Osteocyte (in vitro differentiated cells): ENCODE results near the gene FBXO42. TPM values are rescaled to one million over a fixed set of nuclear protein-coding genes. Genes with fewer than 3 reads are reported as not detected.

Experiments used
- DNase-seq: peaks from one replicate; pipeline ENCODE4 v3.0.0; 2021; ENCODE audit warnings: mixed read lengths; ENCODE audit not compliant: unreplicated experiment; ENCODE audit errors: extremely low spot score
- H3K27ac Mint-ChIP-seq: one replicate; pipeline ENCODE4 v1.8.0; 2021; ENCODE audit warnings: mild to moderate bottlenecking, mixed read lengths; ENCODE audit not compliant: unreplicated experiment
- H3K27me3 Mint-ChIP-seq: one replicate; pipeline ENCODE4 v1.8.0; 2021; ENCODE audit warnings: mixed read lengths; ENCODE audit not compliant: unreplicated experiment
- H3K36me3 Mint-ChIP-seq: one replicate; pipeline ENCODE4 v1.8.0; 2021; ENCODE audit warnings: mixed read lengths; ENCODE audit not compliant: unreplicated experiment
- H3K4me1 Mint-ChIP-seq: one replicate; pipeline ENCODE4 v1.8.0; 2021; ENCODE audit warnings: mixed read lengths; ENCODE audit not compliant: unreplicated experiment
- H3K4me3 Mint-ChIP-seq: one replicate; pipeline ENCODE4 v1.8.0; 2021; ENCODE audit warnings: mild to moderate bottlenecking, moderate library complexity, mixed read lengths; ENCODE audit not compliant: unreplicated experiment
- H3K9me3 Mint-ChIP-seq: one replicate; pipeline ENCODE4 v1.8.0; 2021; ENCODE audit warnings: mixed read lengths; ENCODE audit not compliant: unreplicated experiment
- CTCF ChIP-seq: fragments of 200-600 bp; sonication (generic); IDR thresholded peaks from 2 replicates; pipeline ENCODE4 v1.5.0; 2021; ENCODE audit warnings: antibody characterized with exemption, mild to moderate bottlenecking, moderate library complexity
- total RNA-seq: library from RNA; stranded (reverse); gene quantifications from 2 replicates; pipeline ENCODE4 v1.2.1, GENCODE V29; 2021

FBXO42 gene
- total RNA-seq, 1 donor from 2014 or later, result 22.2 TPM

GRCh38 chr1:16232316-16232710 is 120.0 kb downstream of the FBXO42 start:
- H3K4me3 Mint-ChIP-seq, result no peak overlapping the region
- H3K4me1 Mint-ChIP-seq, result peaks cover 20% of the 10 kb centered on the region
- H3K9me3 Mint-ChIP-seq, result no peaks in the 10 kb centered on the region
- no peak overlapping the region for H3K27ac Mint-ChIP-seq
- no peak for DNase-seq
- no peak for TF ChIP-seq CTCF
- H3K27me3 Mint-ChIP-seq, result peaks cover 16% of the 10 kb centered on the region
- peaks cover 2% of the 10 kb centered on the region for H3K36me3 Mint-ChIP-seq

- H3K4me3 Mint-ChIP-seq, result no peak overlapping the region
- H3K36me3 Mint-ChIP-seq, result peaks cover 2% of the 10 kb centered on the region
- H3K9me3 Mint-ChIP-seq, result no peaks in the 10 kb centered on the region
- DNase-seq, result no peak
- H3K27me3 Mint-ChIP-seq, result peaks cover 20% of the 10 kb centered on the region
- H3K27ac Mint-ChIP-seq, result no peak overlapping the region
- TF ChIP-seq CTCF, result no peak
- peaks cover 18% of the 10 kb centered on the region for H3K4me1 Mint-ChIP-seq
Observed at GRCh38 chr1:16231331-16232315, 120.7 kb downstream of the FBXO42 start.

GRCh38 chr1:16230744-16231143 is 121.5 kb downstream of the FBXO42 start:
- H3K4me1 Mint-ChIP-seq, result peaks cover 15% of the 10 kb centered on the region
- H3K27me3 Mint-ChIP-seq, result peaks cover 20% of the 10 kb centered on the region
- DNase-seq, result no peak
- H3K27ac Mint-ChIP-seq, result no peak overlapping the region
- peaks cover 2% of the 10 kb centered on the region for H3K36me3 Mint-ChIP-seq
- no peak overlapping the region for H3K4me3 Mint-ChIP-seq
- no peaks in the 10 kb centered on the region for H3K9me3 Mint-ChIP-seq
- no peak for TF ChIP-seq CTCF

- H3K36me3 Mint-ChIP-seq, result peaks cover 2% of the 10 kb centered on the region
- H3K27me3 Mint-ChIP-seq, result peaks cover 20% of the 10 kb centered on the region
- DNase-seq, result no peak
- no peak for TF ChIP-seq CTCF
- peaks cover 15% of the 10 kb centered on the region for H3K4me1 Mint-ChIP-seq
- H3K9me3 Mint-ChIP-seq, result no peaks in the 10 kb centered on the region
- no peak overlapping the region for H3K27ac Mint-ChIP-seq
- H3K4me3 Mint-ChIP-seq, result no peak overlapping the region
Observed at GRCh38 chr1:16229976-16230740, 122.1 kb downstream of the FBXO42 start.
